LNCAP (cell line): ENCODE data around the gene NR2F2.

Source experiments
- CTCF ChIP-seq: fragments of 450-650 bp; IDR thresholded peaks from 2 replicates; pipeline ENCODE4 v1.5.1; 2017; ENCODE audit warnings: mild to moderate bottlenecking

Gene NR2F2

GRCh38 chr15:96296264-96296663, 34.2 kb upstream of the NR2F2 start:
- TF ChIP-seq CTCF, result no peak

DNA sequence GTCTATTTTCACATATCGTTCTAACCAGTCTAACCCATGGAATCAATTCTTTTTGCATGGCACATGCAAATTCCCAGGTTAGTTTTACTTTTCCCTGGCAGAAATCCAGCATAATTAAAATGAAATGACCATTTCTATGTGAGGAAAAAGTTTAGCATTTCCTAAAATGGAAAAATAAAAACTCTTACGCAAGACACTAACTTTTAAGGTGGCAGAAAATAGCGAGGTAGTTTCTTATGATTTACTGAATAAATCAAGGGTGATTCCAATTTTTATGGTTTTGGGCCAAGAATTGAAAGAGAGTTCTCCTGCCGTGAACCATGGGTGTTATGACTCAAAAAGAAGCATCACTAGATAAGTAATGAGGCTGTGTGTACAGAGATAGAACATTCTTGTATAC, 32.7 kb upstream of the NR2F2 start:
- no peak for TF ChIP-seq CTCF

GRCh38 chr15:96298217-96298616, 32.3 kb upstream of the NR2F2 start:
- no peak for TF ChIP-seq CTCF

- no peak for TF ChIP-seq CTCF
Measured at GRCh38 chr15:96300836-96301235, 29.7 kb upstream of the NR2F2 start.

DNA sequence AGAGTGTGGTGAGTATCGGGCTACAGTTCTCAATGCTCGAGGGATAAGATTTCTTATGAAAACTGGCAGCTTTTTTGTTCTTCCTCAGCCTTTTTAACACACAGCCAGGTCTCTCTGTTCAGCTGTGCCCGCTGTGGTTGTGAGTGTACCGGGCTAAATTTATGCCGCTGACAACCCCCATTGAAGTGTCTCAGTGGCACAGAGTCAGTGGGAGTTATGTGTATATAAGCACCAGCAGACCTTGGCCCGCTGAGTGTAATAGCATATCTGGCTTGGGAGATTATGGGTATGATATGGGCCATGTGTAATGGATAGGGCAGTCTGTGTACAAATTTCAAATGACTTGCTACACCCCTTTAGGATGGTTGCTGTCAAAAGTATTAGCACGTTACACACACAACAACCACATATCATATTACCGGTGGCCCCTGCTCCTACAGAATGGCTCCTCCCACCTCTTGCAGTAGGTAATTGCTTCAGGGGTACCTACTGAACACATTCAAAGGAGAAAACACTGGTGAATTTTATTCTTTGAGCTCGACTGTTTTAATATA, 26.9 kb upstream of the NR2F2 start:
- TF ChIP-seq CTCF, result no peak

DNA sequence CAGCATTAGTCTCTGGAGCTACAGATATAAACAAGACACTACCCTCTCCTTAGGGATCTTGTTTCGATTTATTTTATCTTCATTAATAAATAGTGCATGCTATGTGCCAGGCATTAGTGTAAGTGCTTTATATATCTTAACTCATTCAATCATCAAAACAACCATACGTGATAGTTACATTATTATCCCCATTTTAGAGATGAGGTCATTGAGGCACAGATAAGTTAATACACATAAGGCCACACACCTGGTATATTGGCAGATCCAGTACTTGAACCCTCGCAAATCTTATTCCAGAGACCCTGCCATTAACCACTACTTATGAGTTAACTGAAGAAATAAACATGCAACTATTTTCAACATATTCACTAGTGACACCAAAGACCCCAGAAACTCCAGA, 25.7 kb upstream of the NR2F2 start:
- TF ChIP-seq CTCF, result no peak

GRCh38 chr15:96306321-96306720, 24.2 kb upstream of the NR2F2 start:
- TF ChIP-seq CTCF, result no peak

GRCh38 chr15:96307856-96308394, 22.6 kb upstream of the NR2F2 start:
- no peak for TF ChIP-seq CTCF
